BLaER1 (cell line): ENCODE measurements around the gene RECQL5.

Experiments used
- H3K27ac ChIP-seq: shearing (Covaris generic); formaldehyde crosslinking; 2 replicates; pipeline ENCODE4 v1.8.1; 2022
- H3K27me3 ChIP-seq: shearing (Covaris generic); formaldehyde crosslinking; 2 replicates; pipeline ENCODE4 v1.8.1; 2022
- H3K36me3 ChIP-seq: shearing (Covaris generic); formaldehyde crosslinking; 2 replicates; pipeline ENCODE4 v1.8.1; 2022
- H3K4me1 ChIP-seq: shearing (Covaris generic); formaldehyde crosslinking; 2 replicates; pipeline ENCODE4 v1.8.1; 2022
- H3K4me2 ChIP-seq: shearing (Covaris generic); formaldehyde crosslinking; 2 replicates; pipeline ENCODE4 v1.8.1; 2022
- H3K4me3 ChIP-seq: shearing (Covaris generic); formaldehyde crosslinking; 2 replicates; pipeline ENCODE4 v1.8.1; 2022
- H3K9ac ChIP-seq: shearing (Covaris generic); formaldehyde crosslinking; 2 replicates; pipeline ENCODE4 v1.8.1; 2022
- H3K9me3 ChIP-seq: shearing (Covaris generic); formaldehyde crosslinking; 2 replicates; pipeline ENCODE4 v1.8.1; 2022
- H4K20me1 ChIP-seq: shearing (Covaris generic); formaldehyde crosslinking; 2 replicates; pipeline ENCODE4 v1.8.1; 2022
- Cebpa-rat ChIP-seq: shearing (Covaris generic); IDR thresholded peaks from 2 replicates; pipeline ENCODE4 v1.8.1; 2022

RECQL5 gene

GRCh38 chr17:75697651-75698291 is 30.8 kb upstream of the RECQL5 start:
- H3K27me3 ChIP-seq, result no peaks in the 10 kb centered on the region
- peak overlapping the region; percentile 78 for H3K4me2 ChIP-seq
- H3K4me3 ChIP-seq, result no peak overlapping the region
- H3K4me1 ChIP-seq, result peaks cover 32% of the 10 kb centered on the region
- no peaks in the 10 kb centered on the region for H3K9me3 ChIP-seq
- H3K36me3 ChIP-seq, result peaks cover 98% of the 10 kb centered on the region
- peak overlapping the region; percentile 56 for H3K27ac ChIP-seq
- H4K20me1 ChIP-seq, result peaks cover 23% of the 10 kb centered on the region
- peak overlapping the region; percentile 69 for H3K9ac ChIP-seq
- TF ChIP-seq Cebpa-rat, result no peak

GRCh38 chr17:75695830-75696271 is 28.9 kb upstream of the RECQL5 start:
- no peak overlapping the region for H3K4me3 ChIP-seq
- H3K36me3 ChIP-seq, result peaks cover 89% of the 10 kb centered on the region
- H4K20me1 ChIP-seq, result peaks cover 37% of the 10 kb centered on the region
- no peak for TF ChIP-seq Cebpa-rat
- H3K27ac ChIP-seq, result no peak overlapping the region
- H3K4me1 ChIP-seq, result peaks cover 52% of the 10 kb centered on the region
- no peaks in the 10 kb centered on the region for H3K9me3 ChIP-seq
- H3K27me3 ChIP-seq, result no peaks in the 10 kb centered on the region
- H3K4me2 ChIP-seq, result no peak overlapping the region
- H3K9ac ChIP-seq, result no peak overlapping the region

GRCh38 chr17:75695141-75695829 is 28.3 kb upstream of the RECQL5 start:
- TF ChIP-seq Cebpa-rat, result no peak
- no peak overlapping the region for H3K4me3 ChIP-seq
- H3K9ac ChIP-seq, result no peak overlapping the region
- H3K27me3 ChIP-seq, result no peaks in the 10 kb centered on the region
- H3K27ac ChIP-seq, result no peak overlapping the region
- H4K20me1 ChIP-seq, result peaks cover 37% of the 10 kb centered on the region
- H3K9me3 ChIP-seq, result no peaks in the 10 kb centered on the region
- peaks cover 57% of the 10 kb centered on the region for H3K4me1 ChIP-seq
- peaks cover 89% of the 10 kb centered on the region for H3K36me3 ChIP-seq
- H3K4me2 ChIP-seq, result no peak overlapping the region

GRCh38 chr17:75694536-75694935 is 27.6 kb upstream of the RECQL5 start:
- H3K36me3 ChIP-seq, result peaks cover 82% of the 10 kb centered on the region
- no peak overlapping the region for H3K4me3 ChIP-seq
- H3K9me3 ChIP-seq, result no peaks in the 10 kb centered on the region
- H3K9ac ChIP-seq, result no peak overlapping the region
- H3K4me1 ChIP-seq, result peaks cover 65% of the 10 kb centered on the region
- H3K4me2 ChIP-seq, result no peak overlapping the region
- no peak overlapping the region for H3K27ac ChIP-seq
- H4K20me1 ChIP-seq, result peaks cover 37% of the 10 kb centered on the region
- no peaks in the 10 kb centered on the region for H3K27me3 ChIP-seq
- no peak for TF ChIP-seq Cebpa-rat

GRCh38 chr17:75693500-75694481 is 26.8 kb upstream of the RECQL5 start:
- Histone ChIP-seq H3K4me2 (no peak overlapping the region; the same call in 1 of the 2 replicates), H3K27ac (peak overlapping the region; percentile 23), H4K20me1 (peaks cover 37% of the 10 kb centered on the region), H3K4me1 (peaks cover 70% of the 10 kb centered on the region), H3K9me3 (no peaks in the 10 kb centered on the region), H3K27me3 (no peaks in the 10 kb centered on the region), H3K9ac (0 out of 2 replicates have a peak overlapping the region, but pooled peaks have one; percentile 26), H3K4me3 (no peak overlapping the region), H3K36me3 (peaks cover 74% of the 10 kb centered on the region)
- no peak for TF ChIP-seq Cebpa-rat

- no peaks in the 10 kb centered on the region for H3K9me3 ChIP-seq
- peaks cover 70% of the 10 kb centered on the region for H3K4me1 ChIP-seq
- no peaks in the 10 kb centered on the region for H3K27me3 ChIP-seq
- peaks cover 66% of the 10 kb centered on the region for H3K36me3 ChIP-seq
- H4K20me1 ChIP-seq, result peaks cover 29% of the 10 kb centered on the region
- no peak overlapping the region for H3K4me3 ChIP-seq
- 0 out of 2 replicates have a peak overlapping the region, but pooled peaks have one; percentile 28 for H3K9ac ChIP-seq
- no peak for TF ChIP-seq Cebpa-rat
- peak overlapping the region; percentile 85 for H3K4me2 ChIP-seq
- H3K27ac ChIP-seq, result peak overlapping the region; percentile 22; the same call in 1 of the 2 replicates
These were observed 26.0 kb upstream of the RECQL5 start for GRCh38 chr17:75692976-75693375.

- Histone ChIP-seq H3K9ac (peak overlapping the region; percentile 75), H4K20me1 (peaks cover 19% of the 10 kb centered on the region), H3K27ac (peak overlapping the region; percentile 89), H3K4me1 (peaks cover 70% of the 10 kb centered on the region), H3K4me3 (peak overlapping the region; percentile 21), H3K36me3 (peaks cover 57% of the 10 kb centered on the region), H3K4me2 (peak overlapping the region; percentile 85), H3K27me3 (no peaks in the 10 kb centered on the region), H3K9me3 (no peaks in the 10 kb centered on the region)
- TF ChIP-seq Cebpa-rat, result no peak
These were observed 25.1 kb upstream of the RECQL5 start for GRCh38 chr17:75691801-75692626.

GRCh38 chr17:75691371-75691791 is 24.4 kb upstream of the RECQL5 start:
- no peak for TF ChIP-seq Cebpa-rat
- Histone ChIP-seq H3K36me3 (peaks cover 53% of the 10 kb centered on the region), H3K27me3 (no peaks in the 10 kb centered on the region), H3K4me2 (peak overlapping the region; percentile 85), H3K27ac (peak overlapping the region; percentile 89), H3K4me1 (peaks cover 74% of the 10 kb centered on the region), H3K9me3 (no peaks in the 10 kb centered on the region), H4K20me1 (peaks cover 18% of the 10 kb centered on the region), H3K4me3 (peak overlapping the region; percentile 21), H3K9ac (peak overlapping the region; percentile 75)
